CD14-positive monocyte (primary cell): Measurements from ENCODE around the gene ZNF341. TPM values are rescaled to one million over a fixed set of nuclear protein-coding genes. Genes with fewer than 3 reads are reported as not detected.

ENCODE experiments used
- DNase-seq, 3 donors: peaks; one replicate each; pipeline ENCODE4 v3.0.0-alpha.2; 2011 to 2022
- H2AFZ ChIP-seq: 2 replicates; pipeline ENCODE4 v1.6.0; 2012; ENCODE audit warnings: mild to moderate bottlenecking, low read depth, low read length, inconsistent platforms; ENCODE audit not compliant: insufficient read depth, poor library complexity, severe bottlenecking
- H3K27ac ChIP-seq, 2 donors: 1 replicate in 1 of 2; 2 replicates in 1 of 2; pipeline ENCODE4 v1.5.1; 2012 to 2013; ENCODE audit warnings: low read length in 2 of 2, control low read depth in 1 of 2, inconsistent platforms in 1 of 2, low read depth in 1 of 2, mild to moderate bottlenecking in 1 of 2
- H3K27me3 ChIP-seq, 2 donors: one replicate each; pipeline versions ENCODE4 v1.6.0 to v1.6.1; 2011 to 2013; ENCODE audit warnings: low read length in 2 of 2; ENCODE audit not compliant: control insufficient read depth in 2 of 2, insufficient read depth in 2 of 2
- H3K36me3 ChIP-seq, 2 donors: replicated peaks in 1 of 2; 1 replicate in 1 of 2; 2 replicates in 1 of 2; pipeline versions ENCODE4 v1.5.1 to v1.6.1; 2012 to 2013; ENCODE audit warnings: low read length in 2 of 2, control low read depth in 1 of 2, inconsistent platforms in 1 of 2, mild to moderate bottlenecking in 1 of 2; ENCODE audit not compliant: insufficient read depth in 2 of 2, control insufficient read depth in 1 of 2
- H3K4me1 ChIP-seq, 2 donors: 1 replicate in 1 of 2; 2 replicates in 1 of 2; pipeline versions ENCODE4 v1.5.1 to v1.6.1; 2012 to 2013; ENCODE audit warnings: low read length in 2 of 2, control low read depth in 1 of 2, inconsistent platforms in 1 of 2, mild to moderate bottlenecking in 1 of 2, moderate library complexity in 1 of 2; ENCODE audit not compliant: insufficient read depth in 2 of 2, control insufficient read depth in 1 of 2
- H3K4me2 ChIP-seq: replicated peaks from 2 replicates; pipeline ENCODE3; 2012; ENCODE audit warnings: low read length, moderate library complexity, mild to moderate bottlenecking; ENCODE audit not compliant: poor library complexity, severe bottlenecking; ENCODE audit errors: extremely low read depth
- H3K4me3 ChIP-seq, 3 experiments: fragments of 200-600 bp in 1 of 3; sonication (generic) in 1 of 3; replicated peaks in 1 of 3; 1 replicate in 2 of 3; 2 replicates in 1 of 3; pipeline ENCODE4 v1.5.1; 2011 to 2013; ENCODE audit warnings: low read length in 3 of 3, mild to moderate bottlenecking in 3 of 3, control low read depth in 2 of 3, low read depth in 2 of 3, inconsistent platforms in 1 of 3, moderate library complexity in 1 of 3
- H3K79me2 ChIP-seq: 2 replicates; pipeline ENCODE4 v1.6.0; 2012; ENCODE audit warnings: mild to moderate bottlenecking, control low read depth, inconsistent platforms, low read length, moderate library complexity; ENCODE audit not compliant: insufficient read depth
- H3K9ac ChIP-seq: 2 replicates; pipeline ENCODE4 v1.6.0; 2017; ENCODE audit warnings: low read length, mild to moderate bottlenecking; ENCODE audit not compliant: insufficient read depth, poor library complexity, severe bottlenecking
- H3K9me3 ChIP-seq, 2 donors: replicated peaks in 1 of 2; 1 replicate in 1 of 2; 2 replicates in 1 of 2; pipeline versions ENCODE4 v1.5.1 to v1.6.1; 2012 to 2013; ENCODE audit warnings: low read length in 2 of 2, control low read depth in 1 of 2; ENCODE audit not compliant: control insufficient read depth in 1 of 2, insufficient read depth in 1 of 2
- H4K20me1 ChIP-seq: 2 replicates; pipeline ENCODE4 v1.6.0; 2012; ENCODE audit warnings: mild to moderate bottlenecking, low read length, control low read depth, moderate library complexity; ENCODE audit not compliant: insufficient read depth
- H3K27ac Mint-ChIP-seq, 7 donors: one replicate each; pipeline ENCODE4 v1.8.0; 2020; ENCODE audit warnings: mild to moderate bottlenecking in 7 of 7, mixed read lengths in 7 of 7, moderate library complexity in 6 of 7, inconsistent platforms in 2 of 7
- H3K27me3 Mint-ChIP-seq, 3 donors: one replicate each; pipeline ENCODE4 v1.8.0; 2021 to 2022; ENCODE audit warnings: low read depth in 3 of 3, mild to moderate bottlenecking in 3 of 3, mixed read lengths in 3 of 3, moderate library complexity in 3 of 3, inconsistent platforms in 1 of 3
- H3K36me3 Mint-ChIP-seq, 2 donors: one replicate each; pipeline ENCODE4 v1.8.0; 2020; ENCODE audit warnings: mixed read lengths in 2 of 2, inconsistent platforms in 1 of 2, mild to moderate bottlenecking in 1 of 2
- H3K4me1 Mint-ChIP-seq: one replicate; pipeline ENCODE4 v1.8.0; 2020; ENCODE audit warnings: mild to moderate bottlenecking, mixed read lengths
- H3K4me3 Mint-ChIP-seq, 2 donors: one replicate each; pipeline ENCODE4 v1.8.0; 2020; ENCODE audit warnings: mild to moderate bottlenecking in 2 of 2, mixed read lengths in 2 of 2, moderate library complexity in 1 of 2
- H3K9me3 Mint-ChIP-seq, 7 donors: one replicate each; pipeline ENCODE4 v1.8.0; 2020 to 2022; ENCODE audit warnings: mixed read lengths in 7 of 7, mild to moderate bottlenecking in 6 of 7, moderate library complexity in 6 of 7, inconsistent platforms in 2 of 7
- WGBS: methylation state at CpG from one replicate; pipeline ENCODE4 v1.1.5; 2013; ENCODE audit warnings: missing lambda C conversion rate; ENCODE audit not compliant: insufficient coverage; 5-methylcytosine and 5-hydroxymethylcytosine counted together
- intact Hi-C, 2 donors: fragments of 100-400 bp; cut with micrococcal nuclease; formaldehyde crosslinking; loops; one replicate each; pipeline versions ENCODE4 v1.15.0 to v1.15.1; 2023
- polyA plus RNA-seq, 3 donors: library from polyadenylated mRNA; depleted of rRNA in 1 of 3; unstranded in 2 of 3; stranded (reverse) in 1 of 3; fragments of 300-500 nt in 2 of 3; fragments of >200 nt in 1 of 3; fragmentation: Illumina TruSeq in 2 of 3; gene quantifications; 1 replicate in 2 of 3; 2 replicates in 1 of 3; pipeline ENCODE4 v1.2.3, GENCODE V29; 2012 to 2021
- TF ChIP-seq, protein P1 (sequence below): fragments of 200-600 bp; IDR thresholded peaks from one replicate; pipeline ENCODE4 v1.8.0; 2022; ENCODE audit warnings: antibody characterized with exemption, mild to moderate bottlenecking

Gene ZNF341
- polyA plus RNA-seq, 3 donors, result 1.1 to 10.3 (median 2.3) TPM

DNA sequence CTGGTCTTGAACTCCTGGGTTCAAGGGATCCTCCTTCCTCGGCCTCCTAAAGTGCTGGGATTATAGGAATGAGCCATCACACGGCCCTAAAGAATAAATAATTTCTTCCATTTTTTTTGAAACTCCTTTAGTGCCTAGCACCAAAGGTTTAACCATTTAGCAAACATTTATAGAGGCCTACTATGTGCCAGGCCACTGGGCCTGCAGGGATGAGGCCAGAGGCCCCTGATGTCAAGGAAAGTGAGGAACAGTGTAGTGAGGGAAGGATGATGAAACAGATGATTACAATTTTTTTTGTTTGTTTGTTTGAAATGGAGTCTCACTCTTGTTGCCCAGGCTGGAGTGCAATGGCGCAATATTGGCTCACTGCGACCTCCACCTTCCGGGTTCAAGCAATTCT is 33.8 kb downstream of the ZNF341 start:
- H2AFZ ChIP-seq, result no peak overlapping the region
- no peaks in the 10 kb centered on the region for H3K4me1 Mint-ChIP-seq
- no peak overlapping the region for H3K4me2 ChIP-seq
- no peak overlapping the region for H3K9ac ChIP-seq
- no peak overlapping the region for H3K4me3 Mint-ChIP-seq
- H3K27me3 ChIP-seq, result no peaks in the 10 kb centered on the region
- peaks cover 0 to 3% (median 0%) of the 10 kb centered on the region in 7 donors for H3K9me3 Mint-ChIP-seq
- peaks cover 19 to 52% of the 10 kb centered on the region in 2 donors for H3K36me3 ChIP-seq
- no peaks in the 10 kb centered on the region for H3K79me2 ChIP-seq
- peaks cover 0 to 3% (median 2%) of the 10 kb centered on the region in 3 donors for H3K27me3 Mint-ChIP-seq
- no peak overlapping the region for H3K27ac Mint-ChIP-seq
- H3K27ac ChIP-seq, result no peak overlapping the region
- peaks cover 45 to 60% of the 10 kb centered on the region in 2 donors for H3K36me3 Mint-ChIP-seq
- H3K9me3 ChIP-seq, result no peaks in the 10 kb centered on the region
- no peaks in the 10 kb centered on the region for H4K20me1 ChIP-seq
- H3K4me1 ChIP-seq, result no peaks in the 10 kb centered on the region
- H3K4me3 ChIP-seq, result no peak overlapping the region
- TF ChIP-seq, protein P1, sequence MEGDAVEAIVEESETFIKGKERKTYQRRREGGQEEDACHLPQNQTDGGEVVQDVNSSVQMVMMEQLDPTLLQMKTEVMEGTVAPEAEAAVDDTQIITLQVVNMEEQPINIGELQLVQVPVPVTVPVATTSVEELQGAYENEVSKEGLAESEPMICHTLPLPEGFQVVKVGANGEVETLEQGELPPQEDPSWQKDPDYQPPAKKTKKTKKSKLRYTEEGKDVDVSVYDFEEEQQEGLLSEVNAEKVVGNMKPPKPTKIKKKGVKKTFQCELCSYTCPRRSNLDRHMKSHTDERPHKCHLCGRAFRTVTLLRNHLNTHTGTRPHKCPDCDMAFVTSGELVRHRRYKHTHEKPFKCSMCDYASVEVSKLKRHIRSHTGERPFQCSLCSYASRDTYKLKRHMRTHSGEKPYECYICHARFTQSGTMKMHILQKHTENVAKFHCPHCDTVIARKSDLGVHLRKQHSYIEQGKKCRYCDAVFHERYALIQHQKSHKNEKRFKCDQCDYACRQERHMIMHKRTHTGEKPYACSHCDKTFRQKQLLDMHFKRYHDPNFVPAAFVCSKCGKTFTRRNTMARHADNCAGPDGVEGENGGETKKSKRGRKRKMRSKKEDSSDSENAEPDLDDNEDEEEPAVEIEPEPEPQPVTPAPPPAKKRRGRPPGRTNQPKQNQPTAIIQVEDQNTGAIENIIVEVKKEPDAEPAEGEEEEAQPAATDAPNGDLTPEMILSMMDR, result no peak
- no peak for DNase-seq
- 95% methylated on average over 3 of the region's 5 CpGs for WGBS
- intact Hi-C loops, result no loop called here

DNA sequence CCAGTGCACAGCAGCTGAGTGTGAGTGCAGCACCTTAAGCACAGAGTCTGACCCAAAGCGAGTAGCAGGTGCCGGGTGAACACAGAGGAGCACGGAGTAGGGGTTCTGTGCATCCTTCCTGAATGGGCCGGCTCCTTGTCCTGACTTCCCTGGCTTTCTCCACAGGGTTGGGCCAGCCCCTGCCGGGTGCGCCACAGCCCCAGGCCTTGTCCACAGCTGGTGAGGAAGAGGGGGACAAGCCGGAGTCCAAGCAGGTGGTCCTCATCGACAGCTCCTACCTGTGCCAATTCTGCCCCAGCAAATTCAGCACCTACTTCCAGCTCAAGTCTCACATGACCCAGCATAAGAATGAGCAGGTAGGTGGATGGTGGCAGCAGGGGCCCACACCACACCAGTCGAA is 34.9 kb downstream of the ZNF341 start:
- H3K9ac ChIP-seq, result no peak overlapping the region
- no peaks in the 10 kb centered on the region for H4K20me1 ChIP-seq
- H3K4me2 ChIP-seq, result no peak overlapping the region
- no peak overlapping the region for H3K4me3 ChIP-seq
- peaks cover 45 to 62% of the 10 kb centered on the region in 2 donors for H3K36me3 Mint-ChIP-seq
- no peaks in the 10 kb centered on the region for H3K79me2 ChIP-seq
- no peaks in the 10 kb centered on the region for H3K27me3 ChIP-seq
- no peak overlapping the region for H2AFZ ChIP-seq
- H3K27ac ChIP-seq, result no peak overlapping the region
- no peak for DNase-seq
- H3K27ac Mint-ChIP-seq, result no peak overlapping the region
- H3K4me3 Mint-ChIP-seq, result no peak overlapping the region
- H3K4me1 Mint-ChIP-seq, result no peaks in the 10 kb centered on the region
- intact Hi-C loops, result no loop called here
- TF ChIP-seq, protein P1, result no peak
- peaks cover 17 to 47% of the 10 kb centered on the region in 2 donors for H3K36me3 ChIP-seq
- peaks cover 0 to 3% (median 2%) of the 10 kb centered on the region in 3 donors for H3K27me3 Mint-ChIP-seq
- 95% methylated on average over 7 of the region's 9 CpGs for WGBS
- no peaks in the 10 kb centered on the region for H3K4me1 ChIP-seq
- H3K9me3 Mint-ChIP-seq, result peaks cover 0 to 3% (median 0%) of the 10 kb centered on the region in 7 donors
- no peaks in the 10 kb centered on the region for H3K9me3 ChIP-seq
